Mononuclear cell (primary cell): ENCODE results near the gene CILP2. TPM values are rescaled to one million over a fixed set of nuclear protein-coding genes. Genes with fewer than 3 reads are reported as not detected.

ENCODE experiments used
- H3K27me3 ChIP-seq: 2 replicates; pipeline ENCODE4 v1.6.0; 2011; ENCODE audit warnings: low read length, control low read depth; ENCODE audit not compliant: insufficient read depth
- H3K4me1 ChIP-seq: 2 replicates; pipeline ENCODE4 v1.5.1; 2011; ENCODE audit warnings: mild to moderate bottlenecking, low read length, control low read depth; ENCODE audit not compliant: insufficient read depth
- H3K4me3 ChIP-seq: 2 replicates; pipeline ENCODE4 v1.5.1; 2011; ENCODE audit warnings: mild to moderate bottlenecking, low read length, moderate library complexity
- H3K9me3 ChIP-seq: 2 replicates; pipeline ENCODE4 v1.5.1; 2011; ENCODE audit warnings: low read depth, mild to moderate bottlenecking, control low read depth, low read length
- total RNA-seq: library from RNA; depleted of rRNA; stranded (reverse); fragments of >200 nt; gene quantifications from one replicate; pipeline ENCODE4 v1.2.3, GENCODE V29; 2012

CILP2 gene
- total RNA-seq, 1 donor, result 0.31 TPM

DNA sequence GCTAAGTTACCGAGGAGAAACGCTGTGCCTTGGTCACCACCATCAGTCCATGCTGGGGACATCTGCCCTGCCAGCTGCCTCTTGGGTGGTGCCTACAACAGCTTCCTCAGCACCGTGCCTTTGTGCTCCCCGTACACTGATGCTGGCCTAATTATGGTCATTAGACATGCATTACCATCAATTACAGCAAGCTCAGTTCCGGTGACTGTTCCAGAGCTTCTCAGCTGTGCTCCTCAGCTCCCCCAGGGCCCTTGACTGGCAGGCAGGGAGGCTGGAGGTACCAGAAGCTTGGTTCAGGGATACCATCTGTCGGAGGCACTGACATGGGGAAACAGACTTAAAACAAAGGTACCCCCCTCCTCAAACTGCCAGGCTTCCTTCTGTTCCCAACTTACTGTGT, 40.2 kb downstream of the CILP2 start:
- Histone ChIP-seq H3K4me1 (no peaks in the 10 kb centered on the region), H3K9me3 (no peaks in the 10 kb centered on the region), H3K27me3 (no peaks in the 10 kb centered on the region), H3K4me3 (no peak overlapping the region)

DNA sequence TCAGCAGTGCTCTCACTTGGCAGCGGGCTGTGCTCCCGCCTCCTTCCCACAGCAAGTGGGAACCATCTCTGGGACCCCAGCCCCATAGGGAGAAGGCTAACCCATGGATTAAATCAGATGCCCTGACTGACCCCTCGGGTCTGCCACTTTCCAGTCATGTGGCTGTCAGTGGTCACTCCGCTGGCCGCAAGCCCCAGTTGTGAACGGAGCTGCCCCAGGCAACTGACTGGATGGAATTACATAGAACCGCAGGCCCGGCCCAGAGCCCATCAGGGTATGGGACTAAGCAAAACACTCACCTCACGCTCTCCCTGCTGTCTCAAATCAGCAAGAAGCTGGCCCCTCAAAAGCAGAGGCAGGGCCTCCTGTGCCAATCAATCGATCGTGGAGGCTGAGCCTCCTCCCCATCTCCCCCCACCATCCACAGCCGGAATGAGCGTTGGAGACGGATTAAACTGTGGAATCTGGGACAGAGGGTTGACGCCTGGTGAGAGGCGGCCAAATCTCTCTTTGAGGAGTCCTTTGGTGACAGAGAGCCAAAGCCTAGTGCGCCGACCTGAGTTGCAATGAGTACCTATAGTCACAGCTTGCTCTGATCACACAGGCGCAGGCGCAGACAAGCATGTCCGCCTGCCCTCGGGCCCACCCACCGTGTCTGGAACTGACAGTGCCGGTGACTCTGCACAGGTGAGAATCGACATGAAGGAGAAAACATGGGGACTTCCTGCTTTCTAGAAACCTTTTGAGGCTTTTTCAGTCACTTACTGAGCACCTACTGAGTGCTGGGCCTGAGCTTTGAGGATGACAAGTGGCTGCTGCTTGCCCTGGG, 41.7 kb downstream of the CILP2 start:
- H3K4me3 ChIP-seq, result no peak overlapping the region
- H3K4me1 ChIP-seq, result no peaks in the 10 kb centered on the region
- no peaks in the 10 kb centered on the region for H3K9me3 ChIP-seq
- no peaks in the 10 kb centered on the region for H3K27me3 ChIP-seq

DNA sequence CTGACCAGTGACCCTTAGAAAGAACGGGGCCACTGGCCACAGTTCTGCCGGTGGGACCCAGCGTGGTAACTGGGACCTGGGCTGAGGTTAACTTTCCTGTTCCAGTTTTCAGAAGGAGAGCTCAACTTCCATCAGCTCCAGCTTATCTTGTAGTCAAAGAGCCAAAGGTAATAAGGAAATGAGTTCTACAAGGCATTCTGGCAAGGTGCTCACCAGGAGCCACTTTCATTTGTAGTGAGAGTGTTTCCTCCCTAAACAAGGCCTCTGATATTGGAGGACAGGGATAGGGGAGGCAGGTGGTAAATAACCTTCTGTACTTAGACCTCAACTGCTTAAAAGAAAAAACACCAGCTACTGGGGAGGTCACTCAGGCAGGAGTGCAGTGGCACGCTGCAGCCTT, 42.4 kb downstream of the CILP2 start:
- no peaks in the 10 kb centered on the region for H3K9me3 ChIP-seq
- H3K27me3 ChIP-seq, result no peaks in the 10 kb centered on the region
- no peaks in the 10 kb centered on the region for H3K4me1 ChIP-seq
- H3K4me3 ChIP-seq, result no peak overlapping the region

DNA sequence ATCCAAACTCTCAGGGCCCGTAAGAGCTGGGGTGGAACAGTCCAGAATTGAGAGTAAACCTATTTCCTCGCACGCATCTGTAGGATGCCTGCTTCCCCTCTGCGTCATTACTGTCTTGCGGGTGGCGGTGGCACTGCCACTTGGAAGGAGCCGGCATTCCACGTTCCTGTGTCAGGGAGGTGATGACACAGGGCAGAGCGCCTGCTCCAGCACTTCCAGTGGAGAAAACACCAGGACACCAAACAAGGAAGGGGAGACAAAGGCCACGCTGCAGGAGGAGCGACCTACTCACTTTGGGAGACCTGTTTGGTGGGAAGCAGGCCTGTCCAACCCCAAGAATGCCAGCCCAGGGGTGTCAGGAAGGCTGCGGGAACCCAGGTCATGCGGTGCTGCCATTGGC, 43.3 kb downstream of the CILP2 start:
- H3K4me1 ChIP-seq, result no peaks in the 10 kb centered on the region
- H3K4me3 ChIP-seq, result no peak overlapping the region
- H3K27me3 ChIP-seq, result no peaks in the 10 kb centered on the region
- no peaks in the 10 kb centered on the region for H3K9me3 ChIP-seq

DNA sequence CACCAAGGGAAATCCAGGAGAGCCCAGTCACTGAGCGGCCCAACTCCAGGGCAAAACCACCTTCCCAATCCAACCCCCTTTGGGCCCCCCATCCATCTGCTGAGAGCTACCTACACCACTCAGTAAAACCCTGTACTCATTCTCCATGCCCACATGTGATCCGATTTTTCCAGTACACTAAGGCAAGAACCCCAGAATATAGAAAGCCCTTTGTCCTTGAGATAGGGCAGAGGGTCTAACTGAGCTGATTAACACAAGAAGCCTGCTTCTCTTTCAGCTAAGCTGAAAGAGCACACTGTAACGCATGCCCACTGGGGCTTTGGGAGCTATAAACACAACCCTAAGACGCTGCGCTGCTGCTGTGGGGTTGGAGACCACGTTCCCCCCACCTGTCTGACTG, 44.4 kb downstream of the CILP2 start:
- Histone ChIP-seq H3K27me3 (no peaks in the 10 kb centered on the region), H3K9me3 (no peaks in the 10 kb centered on the region), H3K4me1 (no peaks in the 10 kb centered on the region), H3K4me3 (no peak overlapping the region)

DNA sequence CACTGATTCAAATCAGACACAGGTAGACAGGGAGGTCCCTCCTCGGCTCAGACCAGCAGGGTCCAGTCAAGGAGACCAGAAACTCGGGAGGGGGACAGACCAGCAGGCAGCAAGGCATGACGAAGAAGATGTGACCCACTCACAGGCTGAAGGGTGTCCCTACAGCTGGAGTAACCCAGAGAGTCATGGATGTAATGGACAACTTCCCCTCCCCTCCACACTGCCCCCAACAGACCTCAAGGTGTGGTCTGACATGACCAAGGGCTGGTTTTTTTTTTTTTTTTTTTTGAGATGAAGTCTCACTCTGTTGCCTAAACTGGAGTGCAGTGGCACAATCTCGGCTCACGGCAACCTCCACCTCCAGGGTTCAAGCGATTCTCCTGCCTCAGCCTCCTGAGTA, 46.3 kb downstream of the CILP2 start:
- Histone ChIP-seq H3K9me3 (no peaks in the 10 kb centered on the region), H3K4me1 (no peaks in the 10 kb centered on the region), H3K4me3 (no peak overlapping the region), H3K27me3 (no peaks in the 10 kb centered on the region)

GRCh38 chr19:19587771-19588170, 49.7 kb downstream of the CILP2 start:
- Histone ChIP-seq H3K4me3 (no peak overlapping the region), H3K27me3 (no peaks in the 10 kb centered on the region), H3K9me3 (no peaks in the 10 kb centered on the region), H3K4me1 (peaks cover 22% of the 10 kb centered on the region)

DNA sequence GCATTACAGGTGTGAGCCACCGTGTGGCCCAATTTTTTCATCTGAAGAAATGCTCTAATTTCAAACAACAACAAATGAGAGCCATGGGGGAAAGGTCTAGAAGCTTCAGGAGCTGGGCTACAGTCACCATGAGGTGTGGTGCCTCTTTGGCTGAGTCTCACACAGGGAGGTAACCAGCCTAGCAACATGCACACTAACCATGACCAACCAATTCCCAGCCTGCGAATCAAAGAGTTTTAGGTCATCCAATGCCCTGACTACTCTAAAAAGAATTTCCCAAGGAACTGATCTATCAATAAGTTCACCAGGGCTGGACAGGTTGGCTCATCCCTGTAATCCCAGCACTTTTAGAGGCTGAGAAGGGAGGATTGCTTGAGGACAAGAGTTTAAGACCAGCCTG, 50.5 kb downstream of the CILP2 start:
- Histone ChIP-seq H3K27me3 (no peaks in the 10 kb centered on the region), H3K9me3 (no peaks in the 10 kb centered on the region), H3K4me3 (no peak overlapping the region), H3K4me1 (peaks cover 22% of the 10 kb centered on the region)

DNA sequence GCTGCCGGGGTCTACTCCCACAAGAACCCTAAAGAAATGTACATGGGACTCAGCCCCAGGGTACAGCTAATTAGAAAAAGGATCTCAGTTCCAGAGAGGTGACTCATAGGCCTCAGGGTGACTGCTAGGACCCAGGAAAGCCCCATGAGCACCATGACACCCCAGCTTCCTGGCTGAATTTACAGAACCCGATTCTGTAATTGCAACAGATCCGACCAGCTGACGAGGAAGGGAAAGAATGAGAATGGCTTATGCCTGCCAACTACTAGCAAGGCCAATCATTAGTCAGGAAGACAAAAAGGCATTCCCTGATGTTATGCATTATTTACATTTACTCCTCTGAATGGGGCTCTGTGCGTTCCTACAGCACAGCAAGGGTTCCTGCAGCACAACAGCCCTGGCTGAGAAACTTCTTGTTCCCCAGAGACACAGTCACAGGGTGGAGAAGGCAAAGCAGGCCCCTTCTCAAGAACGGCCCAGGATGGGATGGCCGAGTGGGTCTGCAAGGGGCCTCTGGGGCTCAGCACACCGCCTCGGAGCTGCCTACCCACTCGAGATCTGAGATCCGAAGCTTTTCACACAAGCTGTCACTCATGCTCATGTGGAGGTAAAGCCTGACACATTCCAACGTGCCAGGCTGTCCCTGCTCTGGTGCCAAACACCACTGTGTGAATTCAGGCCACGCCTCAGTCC, 53.2 kb downstream of the CILP2 start:
- no peaks in the 10 kb centered on the region for H3K9me3 ChIP-seq
- H3K27me3 ChIP-seq, result no peaks in the 10 kb centered on the region
- no peak overlapping the region for H3K4me3 ChIP-seq
- peaks cover 27% of the 10 kb centered on the region for H3K4me1 ChIP-seq

GRCh38 chr19:19592690-19593089, 54.6 kb downstream of the CILP2 start:
- Histone ChIP-seq H3K27me3 (no peaks in the 10 kb centered on the region), H3K9me3 (no peaks in the 10 kb centered on the region), H3K4me1 (peaks cover 33% of the 10 kb centered on the region), H3K4me3 (no peak overlapping the region)

DNA sequence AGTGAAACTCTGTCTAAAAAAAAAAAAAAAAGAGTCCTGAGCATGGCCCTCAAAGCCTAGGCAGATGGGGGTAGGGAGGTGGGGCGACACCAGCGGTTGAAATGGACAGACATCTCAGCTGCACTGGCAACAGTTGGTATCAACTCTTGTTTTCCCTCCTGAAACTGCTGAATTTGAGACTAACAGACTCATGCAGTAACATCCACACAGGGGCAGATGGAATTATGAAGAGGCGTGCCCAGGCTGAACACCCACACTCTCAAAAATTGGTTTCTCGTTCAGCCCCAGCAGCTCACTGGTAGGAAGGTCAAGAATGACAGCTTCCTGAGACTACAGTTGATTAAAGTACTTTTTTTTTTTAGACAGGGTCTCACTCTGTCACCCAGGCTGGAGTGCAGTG, 56.3 kb downstream of the CILP2 start:
- H3K27me3 ChIP-seq, result no peaks in the 10 kb centered on the region
- H3K9me3 ChIP-seq, result no peaks in the 10 kb centered on the region
- no peak overlapping the region for H3K4me3 ChIP-seq
- H3K4me1 ChIP-seq, result peaks cover 40% of the 10 kb centered on the region

- no peak overlapping the region for H3K4me3 ChIP-seq
- H3K4me1 ChIP-seq, result peaks cover 41% of the 10 kb centered on the region
- H3K9me3 ChIP-seq, result no peaks in the 10 kb centered on the region
- H3K27me3 ChIP-seq, result no peaks in the 10 kb centered on the region
These were observed 57.2 kb downstream of the CILP2 start for GRCh38 chr19:19595171-19595701.

Other genes with a start within 250 kb of the CILP2 start
- gene SUGP1, start 217.8 kb upstream of the CILP2 start, total RNA-seq, result 23.5 TPM
- gene MAU2, start 217.4 kb upstream of the CILP2 start, total RNA-seq, result 55.8 TPM
- 66.5 TPM for gene GATAD2A, start 132.6 kb upstream of the CILP2 start, total RNA-seq
- gene TSSK6, start 22.7 kb upstream of the CILP2 start, total RNA-seq, result 6.3 TPM
- gene NDUFA13, start 22.0 kb upstream of the CILP2 start, total RNA-seq, result 68.8 TPM
- gene YJEFN3, start 9.4 kb upstream of the CILP2 start, total RNA-seq, result 0.10 TPM
- gene PBX4, start 80.4 kb downstream of the CILP2 start, total RNA-seq, result 12.7 TPM
- 21.9 TPM for gene LPAR2, start 90.0 kb downstream of the CILP2 start, total RNA-seq
- 48.6 TPM for gene GMIP, start 105.4 kb downstream of the CILP2 start, total RNA-seq
- 78.2 TPM for gene ATP13A1, start 125.4 kb downstream of the CILP2 start, total RNA-seq
- gene ZNF101, start 130.6 kb downstream of the CILP2 start, total RNA-seq, result 94.2 TPM
- 68.2 TPM for gene ZNF14, start 194.8 kb downstream of the CILP2 start, total RNA-seq